LoVo (cell line): ENCODE data around the gene ADD3.

Source experiments
- DNase-seq: peaks from one replicate; pipeline ENCODE4 v3.0.0-alpha.2; 2016; ENCODE audit warnings: low spot score

Gene ADD3

GRCh38 chr10:110068780-110069179, 61.0 kb downstream of the ADD3 start:
- no peak for DNase-seq

- no peak for DNase-seq
These were observed 61.8 kb downstream of the ADD3 start for GRCh38 chr10:110069502-110069982.

- DNase-seq = no peak
These were observed 66.1 kb downstream of the ADD3 start for GRCh38 chr10:110073896-110074295.

GRCh38 chr10:110074298-110074697, 66.5 kb downstream of the ADD3 start:
- DNase-seq = no peak

GRCh38 chr10:110074758-110075671, 67.2 kb downstream of the ADD3 start:
- no peak for DNase-seq

- DNase-seq = no peak
These were observed 67.9 kb downstream of the ADD3 start for GRCh38 chr10:110075686-110076085.

- DNase-seq = peak; percentile 71
These were observed 69.0 kb downstream of the ADD3 start for GRCh38 chr10:110076559-110077318.

- no peak for DNase-seq
These were observed 69.8 kb downstream of the ADD3 start for GRCh38 chr10:110077436-110078130.

- DNase-seq = no peak
These were observed 70.5 kb downstream of the ADD3 start for GRCh38 chr10:110078317-110078716.

- DNase-seq = peak; percentile 26
These were observed 74.1 kb downstream of the ADD3 start for GRCh38 chr10:110081911-110082310.

GRCh38 chr10:110083884-110084283, 76.1 kb downstream of the ADD3 start:
- DNase-seq = no peak

GRCh38 chr10:110087682-110088081, 79.9 kb downstream of the ADD3 start:
- no peak for DNase-seq

- no peak for DNase-seq
These were observed 80.8 kb downstream of the ADD3 start for GRCh38 chr10:110088367-110089104.

- no peak for DNase-seq
These were observed 84.0 kb downstream of the ADD3 start for GRCh38 chr10:110091830-110092229.

GRCh38 chr10:110093722-110094121, 85.9 kb downstream of the ADD3 start:
- no peak for DNase-seq

- no peak for DNase-seq
These were observed 87.0 kb downstream of the ADD3 start for GRCh38 chr10:110094786-110095185.

GRCh38 chr10:110101464-110102144, 93.8 kb downstream of the ADD3 start:
- DNase-seq = no peak

GRCh38 chr10:110103921-110104461, 96.2 kb downstream of the ADD3 start:
- no peak for DNase-seq

- DNase-seq = no peak
These were observed 98.1 kb downstream of the ADD3 start for GRCh38 chr10:110105873-110106272.

- no peak for DNase-seq
These were observed 99.6 kb downstream of the ADD3 start for GRCh38 chr10:110107430-110107829.

GRCh38 chr10:110107887-110108286, 100.1 kb downstream of the ADD3 start:
- no peak for DNase-seq
